ENCODE results near the gene JPH2.
A peak's percentile ranks its signal among the peaks of the same experiment; 100 is the strongest.
"Not testable (repeated sequence)": the region's sequence is repeated elsewhere in the genome, so short reads cannot be mapped to it uniquely, and the experiment has no call there.

The JPH2 gene
- 0 to 0.04 (median 0) reads per million in 3 experiments for total RNA-seq

GRCh38 chr20:44187054-44187771, at the start of gene JPH2:
TSS of gene JPH2 (minus strand) at chr20:44187188. CDS start at chr20:44186705, 483 bp downstream.
- DNase-seq = no peak

DNA sequence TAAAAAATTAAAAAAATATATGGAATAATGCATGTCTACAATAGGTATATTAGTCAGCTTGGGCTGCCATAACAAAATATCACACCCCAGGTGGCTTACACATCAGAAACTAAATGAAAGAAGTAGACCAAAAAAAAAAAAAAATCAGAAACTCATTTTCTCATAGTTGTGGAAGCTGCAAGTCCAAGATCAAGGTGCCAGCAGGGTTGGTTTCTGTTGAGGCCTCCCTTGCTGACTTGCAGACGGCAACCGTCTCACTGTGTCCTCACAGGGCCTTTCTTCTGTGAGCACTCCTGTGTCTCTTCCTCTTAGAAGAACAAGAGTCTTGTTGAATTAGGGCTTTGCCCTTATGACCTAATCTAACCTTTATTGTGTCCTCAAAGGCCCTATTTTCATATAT, 48.7 kb upstream of the JPH2 start:
- DNase-seq = no peak

DNA sequence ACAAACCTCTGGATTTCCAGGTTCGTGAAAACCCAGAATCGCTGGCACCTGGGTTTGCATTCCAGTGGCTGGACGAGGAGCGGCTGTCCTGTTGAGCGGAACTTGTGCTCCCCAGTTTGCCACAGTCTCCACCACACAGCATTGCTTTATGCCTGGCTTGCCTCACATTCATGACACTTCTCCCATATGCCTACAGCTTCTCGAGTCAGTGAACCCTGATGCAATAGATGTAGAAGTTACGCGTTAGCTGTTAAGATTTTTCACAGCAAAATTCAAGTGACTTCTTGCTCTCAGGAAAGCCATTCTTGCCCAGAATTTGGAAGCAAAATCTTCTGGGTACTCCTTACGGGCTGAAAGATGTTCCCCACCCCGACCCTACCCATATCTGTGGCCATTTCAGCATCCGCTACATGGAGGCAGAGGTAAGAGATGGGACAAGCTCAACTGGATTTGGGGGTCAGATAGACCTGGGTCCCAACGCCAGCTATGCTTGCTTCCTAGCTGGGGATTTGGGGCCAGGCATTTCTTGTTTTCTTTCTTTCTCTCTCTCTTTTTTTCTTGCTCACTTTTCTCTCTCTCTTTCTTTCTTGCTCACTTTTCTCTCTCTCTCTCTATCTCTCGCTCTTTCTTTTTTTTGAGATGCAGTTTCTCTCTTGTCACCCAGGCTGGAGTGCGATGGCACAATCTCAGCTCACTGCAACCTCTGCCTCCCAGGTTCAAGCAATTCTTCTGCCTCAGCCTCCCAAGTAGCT, 47.8 kb upstream of the JPH2 start:
- DNase-seq = no peak

DNA sequence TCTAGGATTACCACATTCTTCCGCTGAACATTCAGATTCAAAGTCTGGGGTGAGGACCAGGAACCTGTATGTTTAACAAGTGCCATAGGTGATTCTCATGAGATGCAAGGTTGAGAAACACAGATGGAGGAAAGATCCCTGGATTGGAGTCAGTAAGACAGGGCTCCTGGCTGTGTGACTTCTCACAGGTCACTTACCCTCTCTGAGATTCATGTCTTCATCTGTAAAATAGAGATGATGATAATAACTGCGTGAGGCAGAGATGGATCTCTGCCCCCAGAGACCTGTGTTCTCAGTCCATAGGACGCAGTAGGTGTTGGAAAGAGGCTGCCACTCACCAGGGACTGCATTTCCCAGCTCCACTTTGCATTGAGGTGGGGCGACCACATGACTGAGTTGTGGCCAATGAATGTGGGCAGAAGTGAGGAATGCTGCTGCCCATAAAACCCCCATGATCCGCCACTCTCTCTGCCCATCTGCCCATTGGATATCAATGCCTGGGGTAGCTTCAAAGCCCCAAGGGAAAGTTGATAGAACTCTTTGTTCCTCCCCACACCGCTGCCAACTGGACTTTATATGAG, 46.5 kb upstream of the JPH2 start:
- no peak for DNase-seq

DNA sequence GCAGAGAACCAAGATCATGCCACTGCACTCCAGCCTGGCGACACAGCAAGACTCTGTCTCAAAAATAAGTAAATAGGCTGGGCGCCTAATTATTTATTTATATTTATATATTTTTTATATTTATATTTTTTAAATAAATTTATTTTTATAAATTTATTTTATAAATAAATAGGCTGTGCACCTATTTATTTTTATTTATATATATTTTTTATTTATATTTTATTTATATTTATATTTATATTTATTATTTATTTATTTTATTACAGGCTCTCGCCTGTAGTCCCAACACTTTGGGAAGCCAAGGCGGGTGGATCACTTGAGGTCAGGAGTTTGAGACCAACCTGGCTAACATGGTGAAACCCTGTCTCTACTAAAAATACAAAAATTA, 45.5 kb upstream of the JPH2 start:
- not testable (repeated sequence) for DNase-seq

- no peak for DNase-seq
Measured at GRCh38 chr20:44231713-44232468, 44.9 kb upstream of the JPH2 start.

GRCh38 chr20:44231193-44231592, 44.2 kb upstream of the JPH2 start:
- DNase-seq = no peak

GRCh38 chr20:44228465-44229258, 41.7 kb upstream of the JPH2 start:
- DNase-seq = no peak

DNA sequence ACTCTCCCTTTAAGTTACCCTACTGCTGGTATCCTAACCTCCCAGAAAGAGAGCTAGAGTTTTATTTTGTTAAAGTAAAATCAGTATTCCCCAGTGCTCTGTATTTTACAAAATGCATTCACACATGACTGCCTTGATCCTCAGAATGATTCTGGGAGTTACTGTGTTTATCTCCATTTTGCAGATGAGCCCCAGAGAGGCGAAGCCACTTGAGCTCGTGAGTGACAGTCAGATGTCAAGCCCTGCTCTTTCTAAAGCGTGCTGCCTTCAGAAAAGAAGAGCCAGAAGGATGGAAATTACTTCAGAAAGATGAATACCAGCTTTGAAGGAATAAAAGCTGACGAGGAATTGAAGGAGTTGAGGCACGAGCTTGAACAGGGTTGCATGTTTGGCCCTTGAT, 37.6 kb upstream of the JPH2 start:
- no peak for DNase-seq

DNA sequence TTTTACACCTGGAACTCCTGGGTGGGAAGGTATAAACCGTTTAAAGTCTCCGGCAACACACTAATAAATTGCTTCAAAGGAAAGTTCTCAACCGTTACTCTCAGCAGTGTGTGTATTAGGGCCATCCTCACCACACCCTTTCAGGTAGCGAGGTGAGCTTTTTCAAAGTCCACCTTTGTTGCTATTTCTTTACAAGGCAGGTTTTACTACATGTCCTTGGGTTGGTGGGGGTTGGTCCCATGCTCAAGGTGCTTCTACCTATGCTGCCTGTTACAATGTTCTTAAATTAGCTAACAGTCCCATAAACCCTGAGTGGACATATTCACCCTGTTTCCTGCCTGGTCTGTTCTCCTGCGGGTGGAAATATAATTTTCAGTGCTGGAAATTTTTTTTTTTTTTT, 36.7 kb upstream of the JPH2 start:
- no peak for DNase-seq

GRCh38 chr20:44222633-44223368, 35.8 kb upstream of the JPH2 start:
- DNase-seq = no peak

GRCh38 chr20:44222027-44222426, 35.0 kb upstream of the JPH2 start:
- no peak for DNase-seq

- no peak for DNase-seq
Measured at GRCh38 chr20:44221368-44221954, 34.5 kb upstream of the JPH2 start.

- DNase-seq = no peak
Measured at GRCh38 chr20:44219791-44220190, 32.8 kb upstream of the JPH2 start.

- no peak for DNase-seq
Measured at GRCh38 chr20:44219170-44219730, 32.3 kb upstream of the JPH2 start.

- DNase-seq = peak; percentile 59
Measured at GRCh38 chr20:44218446-44218845, 31.5 kb upstream of the JPH2 start.

DNA sequence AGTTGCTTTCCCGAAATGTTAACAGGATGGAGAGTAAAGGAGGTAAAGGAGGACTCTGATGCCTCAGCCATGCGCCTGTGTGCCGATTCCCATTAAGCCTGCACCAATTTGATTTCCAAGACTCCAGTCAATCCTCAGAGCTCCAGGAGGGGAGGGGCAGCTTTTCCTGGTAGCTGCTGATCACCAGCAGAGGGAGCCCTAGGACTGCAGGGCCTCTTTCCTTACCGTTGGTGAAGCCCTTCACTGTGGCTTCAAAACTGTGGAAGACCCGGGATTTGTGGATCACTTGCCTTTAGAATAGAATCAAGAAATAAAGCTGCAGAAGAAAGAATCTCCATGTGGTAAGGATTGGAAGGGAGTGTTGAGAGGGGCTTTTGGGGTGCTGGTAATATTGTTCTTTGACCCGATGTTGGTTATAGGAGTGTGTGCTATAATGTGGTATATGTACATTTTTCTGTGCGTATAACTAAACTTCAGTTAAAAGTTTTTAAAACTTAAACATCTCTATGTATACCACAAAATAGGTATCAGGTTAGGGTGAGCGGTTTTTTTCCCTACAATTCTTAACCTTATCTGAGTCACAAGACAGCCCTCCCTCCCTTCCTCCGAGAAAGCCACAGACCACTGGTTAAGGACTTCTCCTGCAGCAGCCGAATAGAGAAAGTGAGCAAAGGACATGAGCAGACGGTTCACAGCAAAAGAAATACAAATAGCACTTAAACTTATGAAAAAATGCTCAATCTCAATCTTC, 30.5 kb upstream of the JPH2 start:
- DNase-seq = peak; percentile 69

- DNase-seq = peak; percentile 70
Measured at GRCh38 chr20:44215125-44215524, 28.1 kb upstream of the JPH2 start.

DNA sequence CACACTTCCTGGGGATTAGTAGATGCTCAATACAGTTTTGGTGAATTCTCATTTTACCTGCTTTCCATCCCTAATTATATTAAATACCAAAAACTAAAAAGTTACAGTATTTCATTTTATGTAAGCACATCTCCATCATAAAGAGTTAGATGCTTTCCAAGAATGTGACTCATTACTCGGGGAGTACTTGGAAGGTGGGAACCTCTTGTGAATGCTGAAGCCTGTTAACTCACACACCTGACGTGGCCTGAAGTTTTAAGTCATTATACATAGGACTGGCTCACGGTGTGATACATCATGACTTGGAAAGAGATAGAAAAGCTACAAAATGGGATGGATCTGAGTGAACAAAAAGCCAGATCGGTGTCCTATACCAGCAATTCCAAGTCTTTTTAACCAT, 25.8 kb upstream of the JPH2 start:
- no peak for DNase-seq

All from central memory CD4-positive, alpha-beta T cell (primary cell).